Skin of body (tissue), 2 donors: ENCODE measurements around the gene CSK. TPM values are rescaled to one million over a fixed set of nuclear protein-coding genes. Genes with fewer than 3 reads are reported as not detected.
A peak's percentile ranks its signal among the peaks of the same experiment; 100 is the strongest.
"Not testable (repeated sequence)": the region's sequence is repeated elsewhere in the genome, so short reads cannot be mapped to it uniquely, and the experiment has no call there.

Experiments
- DNase-seq: peaks from one replicate; lab custom pipeline; 2025; lab: John Stamatoyannopoulos, UW
- total RNA-seq: library from RNA; depleted of rRNA; stranded (reverse); fragments of >200 nt; gene quantifications from one replicate; pipeline ENCODE4 v1.2.3, GENCODE V29; 2014

CSK gene
- total RNA-seq = 21.4 TPM

DNA sequence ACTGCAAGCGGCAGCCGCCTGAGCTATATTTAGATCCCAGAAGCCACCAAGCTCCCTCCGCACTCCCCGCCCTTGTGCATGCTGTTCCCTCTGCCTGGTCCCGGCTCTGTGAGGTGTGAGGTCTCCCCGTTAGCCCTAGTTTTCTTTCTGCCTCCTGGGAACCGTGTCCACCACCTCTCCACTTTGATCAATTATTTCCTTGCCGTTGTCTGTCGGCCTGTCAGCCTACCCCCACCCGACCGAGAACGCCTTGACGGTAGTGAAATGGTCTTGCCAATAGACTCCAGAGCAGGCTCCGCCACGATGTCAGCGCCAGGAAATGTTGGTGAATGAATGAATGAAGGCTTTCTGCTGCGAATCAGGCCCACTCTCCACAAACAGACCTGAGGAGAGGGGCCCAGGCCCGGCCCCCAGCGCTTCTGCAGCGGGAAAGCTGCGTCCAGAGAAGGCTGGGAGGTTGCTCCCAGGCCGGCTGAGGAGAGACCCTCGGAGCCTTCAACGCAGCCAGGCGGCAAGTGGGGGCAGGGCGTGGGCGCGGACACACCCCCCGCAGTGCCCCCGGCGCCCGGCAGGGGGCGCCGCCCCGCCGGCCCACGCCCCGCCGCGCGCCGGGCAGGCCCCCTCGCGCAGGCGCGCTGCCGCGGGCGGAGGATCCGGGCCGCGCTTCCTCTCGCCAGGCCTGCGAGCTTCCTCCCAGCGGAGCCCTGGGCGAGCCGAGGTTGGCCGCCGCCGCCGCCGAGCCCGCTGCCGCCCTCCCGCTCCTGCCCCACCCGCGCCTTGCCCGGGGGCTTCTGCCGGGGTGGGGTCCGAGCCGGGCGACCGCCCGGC is at the start of gene CSK:
Gene CSK, plus strand, starts transcription at position 650 of the 828 bp plus-strand sequence. CDS start 16,218 bp downstream, outside the sequence.
- DNase-seq = peak; percentile 70

DNA sequence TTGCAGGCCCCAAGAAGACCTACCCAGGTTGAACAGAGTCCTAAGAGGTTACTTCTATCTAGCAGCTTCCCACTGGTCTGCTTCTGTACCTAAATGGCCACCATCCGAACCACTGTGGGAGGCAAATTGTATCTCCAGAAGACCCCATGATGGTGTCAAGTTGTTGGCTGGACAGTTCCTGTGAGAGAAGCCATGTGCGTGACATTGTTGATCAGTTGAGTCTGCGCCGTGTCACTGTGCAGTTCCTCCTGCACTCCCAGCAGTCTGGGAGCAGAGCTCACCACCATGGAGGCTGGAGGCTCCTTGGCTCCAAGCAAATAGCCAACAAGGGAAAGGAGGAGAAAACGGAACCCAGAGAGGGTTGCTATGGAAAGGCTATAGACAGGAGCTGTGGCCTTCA is 49.0 kb upstream of the CSK start:
- no peak for DNase-seq

DNA sequence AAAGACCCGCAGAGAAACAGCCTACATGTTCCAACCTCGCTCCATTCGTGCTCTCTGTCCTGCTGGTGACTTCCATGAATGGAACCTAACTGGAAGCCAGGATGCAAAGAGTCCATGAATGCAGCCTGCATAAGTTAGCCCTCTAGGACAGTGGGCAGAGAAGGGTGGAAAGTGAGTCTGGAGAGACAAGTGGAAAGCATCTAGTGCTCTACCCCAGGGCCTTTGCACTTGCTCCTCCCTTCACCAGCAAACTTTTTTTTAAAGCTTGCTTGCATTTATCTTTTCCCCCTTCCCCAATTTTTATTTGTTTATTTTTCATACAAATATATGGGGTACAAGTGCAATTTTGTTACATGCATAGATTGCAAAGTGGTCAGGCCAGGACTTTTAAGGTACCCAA is 48.6 kb upstream of the CSK start:
- no peak for DNase-seq

DNA sequence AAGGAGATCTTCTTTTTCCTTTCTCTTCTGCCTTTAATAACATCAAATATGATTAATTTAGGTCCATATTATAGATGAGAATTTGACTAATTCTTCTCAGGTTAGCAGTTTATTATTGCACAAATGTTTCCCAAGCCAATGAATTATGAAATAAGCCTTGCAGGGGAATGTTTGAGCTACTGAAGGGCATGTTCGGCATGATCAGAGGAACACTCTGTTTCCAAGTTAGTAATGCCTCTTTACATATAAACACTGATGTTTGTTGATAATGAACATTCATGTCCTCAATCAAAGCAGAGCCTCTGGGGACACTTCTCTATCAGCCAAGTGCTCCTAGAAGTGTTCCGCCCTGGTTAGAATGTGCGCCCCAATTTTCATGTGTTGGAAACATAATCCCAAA is 46.6 kb upstream of the CSK start:
- DNase-seq = no peak

DNA sequence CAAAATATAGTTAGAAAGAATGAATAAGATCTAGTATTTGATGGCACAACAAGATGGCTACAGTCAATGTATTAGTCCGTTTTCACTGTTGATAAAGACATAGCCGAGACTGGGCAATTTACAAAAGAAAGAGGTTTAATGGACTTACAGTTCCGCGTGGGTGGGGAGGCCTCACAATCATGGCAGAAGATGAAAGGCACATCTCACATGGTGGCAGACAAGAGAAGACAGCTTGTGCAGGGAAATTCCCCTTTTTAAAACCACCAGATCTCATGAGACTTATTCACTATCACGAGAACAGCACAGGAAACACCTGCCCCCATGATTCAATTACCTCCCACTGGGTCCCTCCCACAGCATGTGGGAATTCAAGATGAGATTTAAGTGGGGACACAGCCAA is 43.6 kb upstream of the CSK start:
- not testable (repeated sequence) for DNase-seq

DNA sequence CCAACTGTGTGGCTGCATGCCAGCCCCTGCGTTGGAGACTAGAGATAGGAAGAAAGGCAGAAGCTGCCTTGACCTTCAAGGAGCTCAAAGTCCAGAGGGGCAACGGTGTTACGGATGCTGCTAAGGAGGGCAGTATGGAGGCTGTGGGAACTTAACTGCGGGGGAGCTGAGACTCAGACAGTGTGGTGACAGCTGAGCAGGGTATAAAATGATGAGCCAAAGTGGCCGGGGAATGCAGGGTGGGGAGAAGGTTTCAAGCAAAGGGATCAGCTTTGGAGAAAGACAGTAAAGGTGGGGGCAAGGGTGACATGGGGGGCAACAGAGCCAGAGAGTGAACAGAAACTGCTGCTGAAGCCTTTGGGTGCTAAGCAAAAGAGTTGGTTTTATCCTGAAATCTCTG is 39.5 kb upstream of the CSK start:
- no peak for DNase-seq

DNA sequence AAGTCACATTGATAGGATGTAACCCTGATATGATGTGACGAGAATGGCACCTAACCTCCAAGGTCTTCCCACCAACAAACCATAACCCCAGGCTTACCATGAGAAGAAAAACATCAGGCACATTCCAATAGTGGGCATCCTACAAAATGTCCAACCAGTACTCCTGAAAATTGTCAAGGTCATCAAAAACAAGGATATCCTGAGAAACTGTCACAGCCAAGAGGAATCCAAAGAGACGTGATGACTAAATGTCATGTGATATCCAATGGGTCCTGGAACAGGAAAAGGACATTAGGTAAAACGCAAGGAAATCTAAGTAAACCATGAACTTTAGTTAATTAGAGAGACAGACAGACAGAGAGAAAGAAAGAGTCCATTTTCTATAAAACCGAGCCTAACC is 35.5 kb upstream of the CSK start:
- DNase-seq = no peak

DNA sequence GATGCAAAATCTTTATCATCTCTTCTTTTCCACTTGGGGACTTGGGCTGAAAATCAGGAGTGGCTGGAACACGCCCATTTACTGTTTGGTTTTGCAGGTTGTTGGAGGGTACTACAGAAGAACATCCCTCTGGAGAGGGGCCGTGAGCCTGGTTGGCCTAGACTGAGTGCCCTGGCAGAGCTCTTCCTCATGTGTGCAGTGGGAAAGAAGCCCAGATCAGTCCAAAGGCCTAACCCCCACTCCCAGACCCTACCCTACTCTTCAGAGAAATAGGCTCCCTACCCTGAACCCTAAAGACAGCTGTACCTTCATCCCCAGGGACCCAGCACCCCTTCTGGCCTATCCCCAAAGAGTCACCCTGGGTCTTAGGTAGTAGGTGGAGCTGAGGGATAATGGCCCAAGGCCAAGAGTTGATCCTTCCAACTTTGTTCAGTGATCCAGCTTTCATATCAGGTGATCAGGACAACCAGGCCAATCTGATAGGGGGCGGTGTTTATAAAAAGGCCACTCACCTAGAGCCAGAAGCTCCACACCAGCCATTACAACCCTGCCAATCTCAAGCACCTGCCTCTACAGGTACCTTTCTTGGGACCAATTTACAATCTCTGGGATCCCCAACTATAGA is 33.4 kb upstream of the CSK start, which contains the start of gene CYP1A2:
Gene CYP1A2, plus strand, starts transcription at position 524 of the 625 bp plus-strand sequence. CDS start 894 bp downstream, outside the sequence.
- no peak for DNase-seq

DNA sequence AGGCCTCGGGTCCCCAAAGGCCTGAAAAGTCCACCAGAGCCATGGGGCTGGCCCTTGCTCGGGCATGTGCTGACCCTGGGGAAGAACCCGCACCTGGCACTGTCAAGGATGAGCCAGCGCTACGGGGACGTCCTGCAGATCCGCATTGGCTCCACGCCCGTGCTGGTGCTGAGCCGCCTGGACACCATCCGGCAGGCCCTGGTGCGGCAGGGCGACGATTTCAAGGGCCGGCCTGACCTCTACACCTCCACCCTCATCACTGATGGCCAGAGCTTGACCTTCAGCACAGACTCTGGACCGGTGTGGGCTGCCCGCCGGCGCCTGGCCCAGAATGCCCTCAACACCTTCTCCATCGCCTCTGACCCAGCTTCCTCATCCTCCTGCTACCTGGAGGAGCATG is 32.0 kb upstream of the CSK start:
- no peak for DNase-seq

DNA sequence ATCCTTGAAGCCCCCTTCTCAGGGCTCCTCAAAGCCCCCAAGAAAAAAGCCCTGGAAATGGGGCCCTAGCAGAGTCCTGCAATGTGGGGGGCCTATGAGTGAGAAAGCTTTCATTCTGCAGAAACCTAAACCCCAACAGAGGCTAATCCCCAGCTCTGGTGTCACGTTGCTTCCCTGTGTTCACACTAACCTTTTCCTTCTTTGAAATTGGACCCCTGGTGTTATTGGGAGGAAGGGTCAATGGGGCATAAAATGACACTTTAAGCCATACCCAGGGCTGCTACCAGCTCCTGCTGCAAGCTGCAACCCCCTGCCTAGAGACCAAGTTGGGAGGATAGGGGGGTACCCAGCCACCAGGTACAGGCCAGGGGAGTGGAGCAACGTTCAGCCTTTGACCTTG is 31.1 kb upstream of the CSK start:
- DNase-seq = no peak

DNA sequence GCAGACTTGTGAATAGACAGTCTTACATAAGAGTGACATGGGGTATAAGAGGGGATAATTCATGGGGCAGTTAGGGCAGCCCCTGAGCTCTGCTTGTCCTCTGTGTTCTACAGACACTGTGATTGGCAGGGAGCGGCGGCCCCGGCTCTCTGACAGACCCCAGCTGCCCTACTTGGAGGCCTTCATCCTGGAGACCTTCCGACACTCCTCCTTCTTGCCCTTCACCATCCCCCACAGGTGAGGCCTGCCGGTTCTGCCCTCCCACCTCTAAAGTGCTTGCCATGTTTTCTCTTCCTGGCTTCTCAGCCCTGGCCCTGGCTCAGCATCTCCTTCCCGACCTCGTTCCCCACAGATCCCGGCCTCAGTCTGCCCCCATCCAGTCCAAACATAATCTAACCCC is 29.9 kb upstream of the CSK start:
- no peak for DNase-seq

DNA sequence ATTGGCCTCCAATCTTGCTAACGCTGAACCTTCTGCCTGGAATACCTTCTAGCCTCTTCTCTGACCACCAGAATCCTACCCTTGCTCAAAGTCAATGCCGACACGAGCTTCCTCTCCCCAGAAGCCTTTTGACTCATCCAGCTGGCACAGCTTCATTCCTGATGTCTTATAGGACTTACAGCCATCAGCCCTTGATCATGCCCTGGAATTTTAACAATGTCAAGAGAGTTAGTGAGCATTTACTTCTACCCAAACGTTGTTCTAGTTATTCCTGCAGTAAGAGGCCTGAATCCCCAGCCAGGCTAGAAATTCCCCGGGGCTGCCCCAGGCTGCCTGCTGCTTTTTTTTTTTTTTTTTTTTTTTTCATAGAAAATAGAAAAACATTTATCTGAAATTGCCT is 29.3 kb upstream of the CSK start:
- no peak for DNase-seq

DNA sequence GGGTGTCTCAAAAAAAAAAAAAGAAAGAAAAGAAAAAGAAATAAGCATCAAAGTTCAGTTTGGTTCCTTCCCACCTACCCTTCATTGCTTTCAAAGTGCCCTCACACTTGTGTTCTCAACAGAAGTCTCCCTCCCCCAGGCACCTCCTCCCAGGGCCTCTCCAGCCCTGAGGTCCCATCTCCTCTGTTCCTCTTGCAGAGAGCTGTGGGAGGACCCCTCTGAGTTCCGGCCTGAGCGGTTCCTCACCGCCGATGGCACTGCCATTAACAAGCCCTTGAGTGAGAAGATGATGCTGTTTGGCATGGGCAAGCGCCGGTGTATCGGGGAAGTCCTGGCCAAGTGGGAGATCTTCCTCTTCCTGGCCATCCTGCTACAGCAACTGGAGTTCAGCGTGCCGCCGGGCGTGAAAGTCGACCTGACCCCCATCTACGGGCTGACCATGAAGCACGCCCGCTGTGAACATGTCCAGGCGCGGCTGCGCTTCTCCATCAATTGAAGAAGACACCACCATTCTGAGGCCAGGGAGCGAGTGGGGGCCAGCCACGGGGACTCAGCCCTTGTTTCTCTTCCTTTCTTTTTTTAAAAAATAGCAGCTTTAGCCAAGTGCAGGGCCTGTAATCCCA is 27.2 kb upstream of the CSK start:
- DNase-seq = no peak

DNA sequence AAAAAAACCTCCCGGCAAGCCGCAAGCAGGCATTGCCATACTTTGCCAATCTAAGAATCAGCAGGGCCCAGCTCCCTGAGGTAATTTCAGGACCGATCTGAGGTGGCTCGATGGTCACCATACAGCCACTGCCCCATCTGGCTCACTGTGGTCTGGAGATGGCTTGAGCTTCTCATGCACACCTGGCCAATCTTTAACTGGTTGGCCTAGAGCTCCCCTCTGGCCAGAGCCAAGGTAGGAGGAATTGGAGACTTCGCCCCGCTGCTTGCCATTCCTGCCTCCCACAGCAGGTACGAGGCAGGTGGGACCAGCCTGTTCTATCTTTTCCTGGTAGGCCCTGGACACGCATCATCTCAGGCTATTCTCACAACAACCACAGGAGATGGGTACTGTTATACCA is 23.1 kb upstream of the CSK start:
- DNase-seq = no peak

DNA sequence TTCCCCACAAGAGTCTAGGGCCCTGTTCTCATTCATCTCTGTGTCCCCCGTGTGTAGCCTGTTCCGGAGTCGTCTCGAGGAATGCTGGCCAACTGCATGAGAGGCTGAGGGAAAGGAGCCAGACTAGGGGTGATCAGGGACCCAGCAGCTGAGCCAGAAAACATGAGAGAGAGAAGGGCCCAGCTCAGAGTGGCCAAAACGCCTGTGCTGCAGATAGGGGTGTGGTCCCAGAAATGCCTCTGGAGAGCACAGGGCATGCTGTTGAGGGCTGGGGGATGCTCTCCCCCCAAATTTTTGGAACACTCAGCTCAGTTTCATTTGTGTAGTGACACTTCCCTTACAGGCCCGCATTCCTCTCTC is 19.1 kb upstream of the CSK start:
- DNase-seq = no peak

DNA sequence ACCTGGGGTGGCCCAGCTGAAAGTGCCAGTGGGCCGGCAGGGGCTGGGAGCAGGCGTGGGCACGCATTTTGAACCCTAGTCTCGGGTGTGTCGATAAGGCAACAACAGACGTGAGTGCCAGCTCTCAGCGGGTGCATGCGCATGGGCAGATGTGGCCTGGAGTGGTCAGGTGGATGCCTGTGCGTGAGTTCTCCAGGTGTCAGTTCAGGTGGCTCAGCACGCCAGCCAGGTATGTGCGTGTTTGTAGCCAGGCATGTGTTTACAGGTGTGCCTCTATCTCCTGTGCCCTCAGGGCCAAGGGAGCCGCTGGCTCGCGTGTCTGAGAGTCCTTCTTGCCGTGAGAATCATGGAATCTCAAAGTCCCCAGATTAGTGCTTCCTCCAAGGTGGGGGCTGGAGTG is 18.5 kb upstream of the CSK start:
- DNase-seq = no peak

DNA sequence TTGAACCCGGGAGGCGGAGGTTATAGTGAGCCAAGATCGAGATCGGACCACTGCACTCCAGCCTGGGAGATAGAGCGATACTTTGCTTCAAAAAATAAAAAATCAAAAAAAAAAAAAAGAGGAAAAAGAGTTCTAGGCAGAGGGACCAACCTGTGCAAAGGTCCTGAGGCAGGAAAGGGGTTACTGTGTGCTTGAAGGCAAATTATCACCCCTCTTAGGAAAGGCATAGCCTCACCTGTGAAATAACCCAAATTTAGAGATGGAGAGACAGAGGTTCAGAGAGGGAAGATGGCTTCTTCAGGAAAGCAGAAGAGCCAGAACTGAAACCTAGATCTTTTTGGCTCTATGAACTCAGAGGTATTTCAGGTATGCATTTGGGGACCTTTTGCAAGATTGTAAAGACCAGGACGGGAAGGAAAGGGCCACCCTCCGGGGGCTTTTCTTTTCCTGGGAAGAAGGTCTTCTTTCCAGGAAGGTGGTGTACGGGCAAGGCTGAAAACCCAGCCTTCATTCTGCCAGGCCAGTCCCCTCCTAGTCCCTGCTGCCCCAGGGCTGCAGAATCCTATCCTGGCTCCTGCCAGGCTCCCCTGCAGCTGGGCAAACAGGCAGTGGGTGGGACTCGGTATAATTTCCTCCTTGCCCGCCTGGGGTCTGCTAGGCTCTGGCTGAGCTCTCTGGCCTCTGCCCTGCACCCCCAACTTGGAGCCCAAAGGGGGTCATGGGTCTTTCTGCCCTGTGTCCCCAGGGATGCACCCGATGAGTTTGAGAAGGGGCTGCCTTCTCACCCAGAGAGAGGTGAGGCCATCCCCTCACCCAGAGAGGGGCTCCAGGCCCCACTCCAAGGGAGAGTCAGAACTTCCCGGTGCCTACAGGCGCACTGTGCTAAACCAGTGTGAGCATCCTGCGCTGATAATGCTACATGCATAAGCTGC is 14.4 kb upstream of the CSK start:
- DNase-seq = no peak

DNA sequence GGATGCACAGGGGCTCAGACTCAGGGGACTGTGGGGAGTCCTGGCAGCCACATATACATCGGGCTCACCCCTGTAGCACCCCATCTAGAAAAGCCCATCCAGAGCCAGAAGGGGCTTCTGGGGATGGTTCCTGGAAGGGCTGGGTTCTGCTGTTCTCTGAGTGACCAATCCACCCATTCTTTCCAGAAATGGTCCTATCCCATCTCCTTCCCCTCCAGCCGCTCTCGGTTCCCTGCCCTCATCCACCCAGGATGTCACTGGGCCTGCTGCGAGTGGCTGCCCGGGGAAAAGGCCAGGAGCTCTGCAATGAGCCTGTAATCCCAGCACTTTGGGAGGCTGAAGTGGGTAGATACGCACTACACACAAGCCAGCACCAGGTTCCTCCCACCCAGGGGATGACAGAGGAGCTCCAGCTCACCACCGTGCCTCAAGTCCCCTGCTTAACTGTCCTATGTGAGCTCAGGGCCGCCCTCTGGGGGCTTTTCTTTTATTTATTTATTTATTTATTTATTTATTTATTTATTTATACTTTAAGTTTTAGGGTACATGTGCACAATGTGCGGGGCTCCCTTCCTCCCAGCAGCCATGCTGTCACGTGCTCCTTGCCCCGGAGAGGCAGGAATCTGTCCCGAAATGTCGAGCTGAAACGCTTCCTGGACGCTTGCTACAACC is 13.6 kb upstream of the CSK start:
- no peak for DNase-seq

DNA sequence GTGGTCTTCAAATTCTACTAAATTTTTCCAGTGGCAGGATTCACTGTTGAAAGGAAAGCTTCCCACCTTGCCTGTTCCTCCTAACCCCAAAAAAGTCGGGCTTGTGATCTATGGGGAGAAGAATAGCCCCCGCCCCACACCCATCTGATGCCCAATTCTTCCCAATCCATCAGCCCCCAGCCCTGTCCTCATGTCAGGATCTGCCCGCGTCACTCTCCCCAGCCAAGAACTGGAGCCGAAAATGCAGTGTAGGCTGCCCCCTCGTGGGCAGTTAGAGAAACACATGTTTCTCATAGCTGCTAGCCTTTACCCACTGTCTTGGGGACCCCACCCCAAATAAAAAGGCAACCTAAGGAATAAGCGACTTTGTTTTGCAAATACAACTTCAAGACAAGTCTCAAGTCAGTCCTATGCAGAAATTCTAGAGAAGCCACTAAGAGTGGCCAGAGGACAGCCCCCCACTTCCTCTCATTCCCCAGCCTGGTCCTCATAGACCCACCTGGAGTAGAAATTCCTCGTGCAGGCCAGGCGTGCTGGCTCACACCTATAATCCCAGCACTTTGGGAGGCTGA is 13.0 kb upstream of the CSK start:
- peak; percentile 19 for DNase-seq

DNA sequence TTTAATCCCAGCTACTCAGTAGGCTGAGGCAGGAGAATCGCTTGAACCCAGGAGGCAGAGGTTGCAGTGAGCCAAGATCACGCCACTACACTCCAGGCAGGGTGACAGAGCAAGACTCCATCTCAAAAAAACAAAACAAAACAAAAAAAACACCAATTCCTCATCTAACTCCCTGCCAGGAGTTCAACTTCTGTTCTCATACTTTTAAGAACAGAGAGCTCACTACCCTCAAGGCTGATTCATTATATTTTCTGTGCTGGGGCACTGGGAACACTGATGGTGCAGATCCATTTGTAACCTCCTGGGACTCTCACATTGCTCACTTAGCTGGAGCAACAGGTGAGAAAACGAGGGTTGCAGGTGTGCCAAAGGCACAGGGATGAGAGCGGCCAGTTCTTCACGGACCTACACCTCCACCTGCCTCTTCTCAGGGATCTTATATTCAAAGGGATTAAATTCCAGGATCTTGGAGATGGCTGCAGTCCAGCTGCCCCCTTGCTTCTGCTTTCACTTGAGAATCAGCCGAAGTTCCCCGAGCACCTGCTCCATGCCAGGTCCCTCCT is 12.3 kb upstream of the CSK start:
- no peak for DNase-seq
